Activated T-cell treated with anti-CD3 and anti-CD28 coated beads, Interleukin-2, amount 50 U/mL, for 1 hour (primary cell): Measurements from ENCODE around the gene SHISA8.
"Not testable (repeated sequence)": the region's sequence is repeated elsewhere in the genome, so short reads cannot be mapped to it uniquely, and the experiment has no call there.

ENCODE experiments used
- DNase-seq: peaks from one replicate; pipeline ENCODE4 v3.0.0-alpha.2; 2020

Gene SHISA8

GRCh38 chr22:41898645-41899044, 16.2 kb downstream of the SHISA8 start:
- no peak for DNase-seq

DNA sequence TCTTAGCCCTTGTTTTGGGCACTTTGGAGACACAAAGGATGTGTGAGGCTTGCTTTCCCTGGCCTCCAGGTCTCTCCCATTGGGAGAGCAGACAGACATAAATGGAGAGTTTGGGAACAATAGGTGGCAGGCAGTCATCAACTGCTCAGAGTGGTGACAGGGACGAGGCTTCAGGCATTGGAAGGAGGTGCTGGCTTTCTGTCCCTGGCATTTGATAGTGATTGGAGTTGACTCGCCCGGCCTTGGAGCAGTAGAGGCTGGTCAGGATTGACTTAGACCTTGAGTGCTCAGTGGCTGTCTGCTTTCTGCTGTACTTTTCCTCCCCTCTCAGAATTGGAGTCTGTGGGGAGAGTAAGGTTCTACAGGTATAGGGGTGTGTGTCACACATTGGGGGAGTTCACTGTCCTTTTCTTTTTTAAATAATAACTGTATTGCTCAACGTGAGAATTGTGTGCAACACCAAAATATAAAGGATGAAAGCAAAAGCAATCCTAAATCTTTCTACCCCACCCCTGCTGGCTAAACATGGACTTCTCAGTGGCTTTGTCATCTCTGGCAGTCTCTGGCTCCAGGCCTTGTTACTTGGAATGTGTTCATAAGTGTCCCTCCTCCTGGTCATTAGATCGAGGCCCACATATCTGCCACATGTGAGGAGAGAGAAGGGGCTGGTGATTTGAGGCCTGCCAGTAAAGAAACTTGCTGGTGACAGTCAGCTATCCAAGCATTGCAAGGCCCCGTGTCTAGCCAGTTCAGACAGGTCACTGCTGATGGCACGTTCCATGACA, 21.1 kb downstream of the SHISA8 start:
- DNase-seq: no peak

- no peak for DNase-seq
Observed at GRCh38 chr22:41892721-41893120, 22.2 kb downstream of the SHISA8 start.

DNA sequence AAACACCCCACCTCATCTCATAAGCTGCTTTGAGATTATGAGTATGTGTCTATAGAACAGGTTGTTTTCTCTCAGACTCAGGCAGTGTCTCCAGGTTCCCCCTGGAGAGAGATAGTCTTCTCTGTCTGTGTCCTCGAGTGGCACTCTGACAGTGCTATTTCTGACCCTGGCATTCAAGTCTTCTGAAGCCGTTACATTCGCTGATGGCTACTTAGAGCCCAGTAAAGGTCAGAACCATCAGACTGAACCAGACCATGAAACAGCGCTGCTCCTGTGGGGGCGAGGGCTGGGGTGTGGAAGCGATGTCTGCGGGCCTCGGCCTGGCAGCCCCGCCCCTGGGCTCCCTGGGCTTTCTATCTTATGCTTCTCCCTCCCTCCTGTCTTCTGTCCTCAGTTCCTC, 23.5 kb downstream of the SHISA8 start:
- no peak for DNase-seq

DNA sequence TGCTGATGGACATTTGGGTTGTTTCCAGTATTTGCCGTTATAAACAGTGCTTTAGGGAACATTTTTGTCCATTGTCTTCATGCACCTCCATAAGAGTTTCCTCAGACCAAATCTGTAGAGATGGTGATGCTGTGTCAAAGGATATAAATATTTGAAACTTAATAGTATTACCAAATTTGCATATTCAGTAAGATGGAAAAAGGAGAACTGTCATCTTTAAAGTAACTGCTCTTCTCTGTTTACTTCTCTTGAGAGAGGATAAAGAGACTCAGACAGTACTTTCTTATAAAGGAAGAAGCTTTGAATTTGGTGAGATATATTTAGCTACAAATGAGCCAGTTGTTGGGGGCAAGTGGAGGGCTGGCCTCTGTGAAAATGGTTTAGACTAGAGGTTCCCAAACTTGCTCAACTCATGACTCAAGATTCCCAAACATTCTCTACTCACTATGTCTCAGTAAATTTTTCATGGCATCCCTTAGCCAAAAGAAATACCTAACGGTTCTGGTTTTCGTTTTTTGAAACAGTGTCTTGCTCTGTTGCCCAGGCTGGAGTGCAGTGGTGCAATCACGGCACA, 26.2 kb downstream of the SHISA8 start:
- no peak for DNase-seq

- DNase-seq: no peak
Observed at GRCh38 chr22:41885516-41885915, 29.4 kb downstream of the SHISA8 start.

DNA sequence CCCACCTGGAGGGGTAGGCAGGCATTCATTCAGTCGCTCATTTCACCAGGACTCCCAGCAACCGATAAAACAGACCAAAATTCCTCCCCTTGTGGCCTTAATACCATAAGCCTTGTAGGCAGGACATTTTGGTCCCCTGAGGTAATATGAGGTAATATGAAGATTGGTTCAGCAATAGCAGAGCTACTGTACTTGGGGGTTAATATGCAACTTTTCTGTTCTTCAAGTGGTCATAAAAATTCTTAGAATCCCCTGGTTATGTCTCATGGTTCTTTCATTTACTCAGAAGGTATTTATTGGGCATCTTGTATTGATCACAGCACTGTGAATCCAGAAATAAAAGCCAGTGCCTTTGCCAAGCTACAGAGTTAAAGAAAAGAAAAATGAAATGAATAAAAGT, 29.8 kb downstream of the SHISA8 start:
- no peak for DNase-seq

GRCh38 chr22:41883400-41883799, 31.5 kb downstream of the SHISA8 start:
- DNase-seq: no peak

GRCh38 chr22:41880653-41881052, 34.2 kb downstream of the SHISA8 start:
- no peak for DNase-seq

GRCh38 chr22:41876675-41877074, 38.2 kb downstream of the SHISA8 start:
- DNase-seq: no peak

GRCh38 chr22:41876275-41876674, 38.6 kb downstream of the SHISA8 start:
- no peak for DNase-seq

- DNase-seq: no peak
Observed at GRCh38 chr22:41875531-41876270, 39.2 kb downstream of the SHISA8 start.

DNA sequence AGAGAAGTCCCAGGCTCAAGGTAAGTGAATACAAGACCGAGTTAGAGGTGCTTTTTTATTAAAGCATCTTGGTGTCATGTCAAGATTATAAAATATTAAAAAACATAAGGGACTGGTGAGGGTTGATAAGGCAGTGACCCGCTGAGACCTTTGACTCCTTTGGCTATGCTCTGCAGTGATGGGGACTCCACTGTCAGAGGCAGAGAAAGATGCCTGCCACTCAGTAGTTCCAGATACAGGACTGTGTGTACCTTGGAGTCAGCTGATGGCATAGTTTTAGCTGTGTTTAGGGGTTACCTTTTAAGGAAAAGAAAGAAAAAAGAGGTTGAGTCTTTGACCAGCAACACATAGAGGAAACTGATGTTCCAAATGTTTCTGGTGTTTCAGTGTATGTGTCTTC, 40.8 kb downstream of the SHISA8 start:
- no peak for DNase-seq

DNA sequence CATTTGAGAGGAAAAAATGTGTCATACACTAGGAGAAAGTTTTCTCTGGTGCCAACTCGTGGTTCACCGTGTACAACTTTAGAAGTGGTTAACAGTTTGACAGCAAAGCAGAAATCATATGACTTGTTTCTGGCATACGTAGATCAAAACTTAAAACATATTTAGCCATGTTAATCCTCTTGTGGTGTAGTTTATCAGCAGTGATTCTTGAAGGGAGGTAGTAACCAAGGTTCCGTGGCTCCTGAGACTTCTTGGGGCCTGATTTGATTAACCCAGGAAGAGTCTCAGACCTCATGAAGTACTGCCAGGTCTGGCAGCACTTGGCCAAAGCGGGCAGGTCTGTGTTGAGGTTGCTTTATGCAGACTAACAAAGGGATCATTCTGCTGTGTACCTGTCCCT, 41.5 kb downstream of the SHISA8 start:
- DNase-seq: peak; percentile 29

GRCh38 chr22:41870786-41871185, 44.1 kb downstream of the SHISA8 start:
- DNase-seq: no peak

DNA sequence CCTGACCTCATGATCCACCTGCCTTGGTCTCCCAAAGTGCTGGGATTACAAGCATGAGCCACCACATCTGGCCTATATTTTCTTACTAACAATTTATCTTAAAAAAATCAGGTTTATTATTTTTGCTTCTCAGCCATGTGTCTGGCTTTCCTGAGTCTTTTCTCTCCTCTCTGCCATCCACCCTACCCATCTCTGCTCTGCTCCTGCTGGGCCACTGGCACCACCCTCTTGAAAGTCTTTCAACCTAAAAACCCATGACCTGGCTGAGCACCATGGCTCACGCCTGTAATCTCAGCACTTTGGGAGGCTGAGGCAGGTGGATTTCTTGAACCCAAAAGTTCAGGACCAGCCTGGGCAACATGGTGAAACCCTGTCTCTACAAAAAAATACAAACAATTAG, 44.8 kb downstream of the SHISA8 start:
- DNase-seq: not testable (repeated sequence)

DNA sequence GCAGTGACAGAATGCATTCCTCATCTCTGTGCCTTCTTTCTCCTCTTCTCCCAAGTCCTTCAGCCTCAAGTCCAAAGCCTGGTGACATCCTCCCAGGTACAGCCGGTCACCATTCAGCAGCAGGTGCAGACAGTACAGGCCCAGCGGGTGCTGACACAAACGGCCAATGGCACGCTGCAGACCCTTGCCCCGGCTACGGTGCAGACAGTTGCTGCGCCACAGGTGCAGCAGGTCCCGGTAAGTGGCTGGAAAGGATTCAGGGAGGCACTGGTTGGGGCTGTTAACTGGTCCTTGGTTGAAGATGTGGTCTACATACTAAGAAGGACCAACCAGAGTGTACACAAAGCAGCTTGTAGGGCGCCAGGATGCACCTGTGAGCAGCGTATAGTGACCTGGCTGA, 46.3 kb downstream of the SHISA8 start:
- DNase-seq: no peak

- no peak for DNase-seq
Observed at GRCh38 chr22:41863472-41863871, 51.4 kb downstream of the SHISA8 start.

- DNase-seq: peak; percentile 30
Observed at GRCh38 chr22:41862530-41863266, 52.2 kb downstream of the SHISA8 start.

DNA sequence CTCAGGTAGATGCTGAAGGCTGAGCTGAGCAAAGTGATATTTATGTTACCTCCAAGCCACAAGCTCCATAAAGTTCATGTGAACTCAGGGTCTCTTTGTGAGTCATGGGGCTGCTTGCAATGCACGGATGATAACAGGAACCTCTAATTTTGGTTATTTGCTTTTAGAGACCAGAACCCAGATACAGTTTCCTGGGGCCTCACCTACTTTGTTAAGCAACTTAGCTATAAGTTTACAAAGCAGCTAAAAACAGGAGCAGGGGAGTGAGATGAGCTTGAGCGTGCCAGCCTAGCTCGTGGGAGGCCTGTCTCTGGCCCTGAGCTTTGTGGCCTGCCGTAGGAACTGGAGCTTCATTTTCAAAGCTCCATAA, 52.7 kb downstream of the SHISA8 start:
- DNase-seq: peak; percentile 48
